ENCODE data around the gene COL6A3.
"Not testable (repeated sequence)": the region's sequence is repeated elsewhere in the genome, so short reads cannot be mapped to it uniquely, and the experiment has no call there.

The COL6A3 gene

DNA sequence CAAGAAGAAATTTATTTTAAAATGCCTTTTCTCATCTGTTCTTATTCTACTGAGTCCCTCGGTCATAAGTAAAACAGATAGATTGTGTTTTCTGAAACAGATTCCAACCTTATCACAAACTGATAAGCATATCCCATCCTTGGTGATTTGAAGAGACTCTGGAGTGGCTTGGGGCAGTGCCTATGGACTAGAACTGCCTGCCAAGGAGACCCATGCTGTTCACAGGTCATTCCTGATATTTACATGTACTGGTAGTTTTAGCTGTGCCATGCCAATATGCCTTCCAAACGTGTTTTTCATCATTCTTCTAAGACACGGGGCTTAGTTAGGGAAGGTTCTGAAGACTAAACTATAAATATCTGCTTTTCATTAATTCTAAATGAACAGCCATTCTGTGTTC, 11.4 kb upstream of the COL6A3 start:
- in situ Hi-C loops (cut with HindIII; ENCODE audit: low pct_ligation_motif_present, low pct_unique_long_range_greater_than_20kb, low sequenced_read_pairs), result no loop called here
- no peak for DNase-seq

DNA sequence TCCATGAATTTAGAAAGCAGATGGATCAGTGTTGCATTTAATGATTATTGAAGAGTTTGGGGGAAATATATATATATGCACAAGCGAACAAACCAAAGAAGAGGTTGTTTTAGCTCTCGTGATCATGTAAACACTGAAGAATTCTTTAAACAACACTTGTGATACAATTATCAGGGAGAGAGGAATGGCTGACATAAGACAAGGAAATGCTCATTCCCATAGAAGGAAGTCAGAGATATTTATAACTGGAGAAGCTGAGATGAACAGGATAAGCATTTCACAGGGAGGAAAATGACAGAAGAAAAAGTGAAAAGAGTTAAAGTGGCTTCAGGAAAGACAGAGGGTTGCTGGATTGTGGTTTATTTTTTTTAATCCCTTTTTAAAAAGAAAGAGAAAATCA, 10.6 kb upstream of the COL6A3 start:
- no peak for DNase-seq
- in situ Hi-C loops (cut with HindIII; ENCODE audit: low pct_ligation_motif_present, low pct_unique_long_range_greater_than_20kb, low sequenced_read_pairs), result no loop called here

DNA sequence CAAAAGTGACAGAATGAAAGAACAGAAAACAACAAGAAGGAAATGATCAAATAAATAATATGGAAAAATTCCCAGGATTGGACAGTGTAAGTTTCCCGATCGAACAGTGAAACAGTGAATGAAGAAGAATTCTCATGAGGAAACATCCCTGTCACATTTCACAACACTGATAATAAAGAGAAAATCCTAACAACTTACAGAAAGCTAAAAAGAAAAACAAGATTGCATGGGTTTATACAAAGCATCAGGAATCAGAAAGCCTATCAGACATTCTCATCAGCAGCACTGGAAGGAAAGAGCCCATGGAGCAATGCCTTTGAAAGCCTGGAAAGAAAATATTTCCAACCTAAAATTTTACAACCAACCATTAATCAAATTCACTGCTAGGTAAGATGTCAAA, 9.9 kb upstream of the COL6A3 start:
- in situ Hi-C loops (cut with HindIII; ENCODE audit: low pct_ligation_motif_present, low pct_unique_long_range_greater_than_20kb, low sequenced_read_pairs), result no loop called here
- no peak for DNase-seq

DNA sequence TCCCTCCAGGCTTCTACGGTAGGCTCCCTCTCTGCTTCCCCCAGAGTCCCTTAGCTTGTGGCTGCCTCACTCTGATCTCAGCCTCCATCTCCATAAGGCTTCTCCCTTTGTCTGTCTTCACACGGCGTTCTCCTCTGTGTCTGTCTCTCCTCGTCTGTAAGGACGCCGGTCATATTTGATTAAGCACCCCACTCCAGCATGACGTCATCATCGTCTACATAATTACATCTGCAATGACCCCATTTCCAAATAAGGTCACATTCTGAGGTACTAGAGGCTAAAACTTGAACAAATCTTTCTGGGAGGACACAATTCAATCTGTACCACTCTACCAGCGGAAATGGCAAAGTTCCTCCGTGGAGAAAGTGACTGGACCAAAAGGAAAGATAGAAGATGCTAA, 8.3 kb upstream of the COL6A3 start:
- in situ Hi-C loops (cut with HindIII; ENCODE audit: low pct_ligation_motif_present, low pct_unique_long_range_greater_than_20kb, low sequenced_read_pairs), result no loop called here
- no peak for DNase-seq

DNA sequence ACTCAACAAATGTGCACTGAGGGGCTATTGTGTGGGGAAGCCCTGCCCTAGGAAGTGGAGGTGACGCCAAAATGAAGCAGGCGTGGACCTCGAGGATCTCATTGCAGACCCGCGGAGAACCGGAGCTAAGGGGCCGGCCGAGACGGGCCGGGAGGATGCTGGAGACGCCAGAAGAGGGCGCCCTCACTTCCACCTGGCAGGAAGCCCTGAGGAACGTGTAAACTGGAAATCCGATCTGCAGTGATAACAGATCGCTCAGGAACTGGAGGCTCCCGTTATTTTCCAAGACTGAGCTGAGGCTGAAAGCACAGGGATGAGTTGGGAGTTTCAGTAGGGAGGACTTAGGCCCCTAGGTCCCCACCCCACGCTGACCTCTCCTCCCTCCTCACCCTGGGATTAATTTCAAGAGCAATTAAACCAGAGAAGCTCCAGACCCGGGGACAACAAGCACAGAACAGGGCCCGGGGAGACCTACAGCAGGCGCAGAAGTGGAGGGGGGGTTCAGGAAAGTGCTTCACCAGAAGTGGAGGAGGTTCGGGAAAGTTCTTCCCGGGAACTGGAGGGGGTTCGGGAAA, 7.7 kb upstream of the COL6A3 start:
- DNase-seq, result peak; percentile 85
- in situ Hi-C loops (cut with HindIII; ENCODE audit: low pct_ligation_motif_present, low pct_unique_long_range_greater_than_20kb, low sequenced_read_pairs), result no loop called here

DNA sequence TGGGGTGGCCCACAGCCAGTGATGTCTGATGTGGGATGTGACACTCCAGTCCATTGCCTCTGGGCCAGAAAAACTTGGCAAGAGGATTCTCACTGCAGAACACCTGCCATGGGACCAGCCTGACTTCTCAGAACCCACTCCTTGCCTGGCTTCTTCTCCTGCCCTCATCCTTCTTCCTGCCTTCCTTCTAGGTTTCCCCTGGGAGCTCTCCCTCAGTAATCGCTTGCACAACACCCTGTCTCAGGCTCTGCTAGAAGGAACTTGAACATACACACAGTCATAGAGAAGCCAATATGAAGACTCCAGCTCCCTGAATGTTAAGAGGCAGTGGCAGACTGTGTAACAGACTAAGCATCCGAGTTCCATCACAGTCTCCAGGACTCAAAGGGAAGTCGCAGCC, 4.3 kb upstream of the COL6A3 start:
- in situ Hi-C loops (cut with HindIII; ENCODE audit: low pct_ligation_motif_present, low pct_unique_long_range_greater_than_20kb, low sequenced_read_pairs), result no loop called here
- no peak for DNase-seq

DNA sequence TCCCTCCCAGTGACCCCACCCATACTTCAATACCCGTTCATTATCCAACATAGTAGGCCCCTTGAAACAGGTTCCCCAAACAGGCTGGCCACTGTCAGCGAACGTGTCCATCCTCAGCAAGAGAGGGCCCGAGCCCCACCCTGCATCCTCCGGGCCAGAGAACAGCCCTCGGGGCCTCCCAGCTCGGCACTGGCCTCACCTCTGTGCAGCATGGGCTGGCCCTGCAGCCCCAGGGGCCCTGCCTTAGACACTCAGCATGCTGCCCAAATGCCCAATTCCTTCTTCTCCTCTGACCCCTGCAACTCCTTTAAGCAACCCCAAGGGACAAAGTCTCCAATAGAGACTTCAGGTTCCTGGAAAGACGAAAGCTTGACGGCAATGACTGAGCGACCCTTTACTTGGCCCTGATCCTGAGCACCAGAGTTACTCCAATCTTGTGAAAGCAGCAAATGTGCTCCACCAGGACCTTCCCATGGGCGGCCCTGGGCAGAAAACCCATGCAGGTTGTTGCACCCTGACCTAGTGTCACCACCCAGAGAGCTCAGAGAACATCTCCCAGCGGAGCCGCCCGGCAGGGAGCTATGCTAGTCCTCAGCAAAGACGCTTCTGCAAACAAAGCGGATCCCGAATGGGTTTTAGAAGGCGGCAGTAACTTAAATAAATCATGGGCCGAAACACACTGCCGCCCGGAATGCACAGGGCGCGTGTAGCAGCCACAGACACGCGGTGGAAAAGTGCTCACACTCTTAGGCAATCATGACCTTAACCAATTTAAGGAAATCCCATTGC, 782 bp downstream of the COL6A3 start:
- in situ Hi-C loops (cut with HindIII; ENCODE audit: low pct_ligation_motif_present, low pct_unique_long_range_greater_than_20kb, low sequenced_read_pairs), result no loop called here
- no peak for DNase-seq

DNA sequence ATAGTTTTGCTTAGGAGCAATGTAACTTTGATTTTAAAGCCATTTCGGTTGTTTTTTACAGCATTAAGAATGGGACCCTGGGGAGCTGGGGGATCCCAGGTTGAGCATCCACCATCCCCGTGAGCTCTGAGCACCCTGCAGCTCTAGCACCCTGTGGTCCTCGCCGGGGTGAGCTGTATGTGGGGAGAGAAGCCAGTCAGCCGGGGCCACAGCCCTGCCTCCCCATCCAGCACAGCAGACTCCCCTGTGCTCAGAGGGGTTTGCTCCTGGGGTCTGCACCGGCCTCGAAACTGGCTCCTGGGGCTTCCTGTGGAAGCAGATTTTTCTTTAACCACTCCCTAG, 1.3 kb downstream of the COL6A3 start:
- no peak for DNase-seq
- in situ Hi-C loops (cut with HindIII; ENCODE audit: low pct_ligation_motif_present, low pct_unique_long_range_greater_than_20kb, low sequenced_read_pairs), result no loop called here

DNA sequence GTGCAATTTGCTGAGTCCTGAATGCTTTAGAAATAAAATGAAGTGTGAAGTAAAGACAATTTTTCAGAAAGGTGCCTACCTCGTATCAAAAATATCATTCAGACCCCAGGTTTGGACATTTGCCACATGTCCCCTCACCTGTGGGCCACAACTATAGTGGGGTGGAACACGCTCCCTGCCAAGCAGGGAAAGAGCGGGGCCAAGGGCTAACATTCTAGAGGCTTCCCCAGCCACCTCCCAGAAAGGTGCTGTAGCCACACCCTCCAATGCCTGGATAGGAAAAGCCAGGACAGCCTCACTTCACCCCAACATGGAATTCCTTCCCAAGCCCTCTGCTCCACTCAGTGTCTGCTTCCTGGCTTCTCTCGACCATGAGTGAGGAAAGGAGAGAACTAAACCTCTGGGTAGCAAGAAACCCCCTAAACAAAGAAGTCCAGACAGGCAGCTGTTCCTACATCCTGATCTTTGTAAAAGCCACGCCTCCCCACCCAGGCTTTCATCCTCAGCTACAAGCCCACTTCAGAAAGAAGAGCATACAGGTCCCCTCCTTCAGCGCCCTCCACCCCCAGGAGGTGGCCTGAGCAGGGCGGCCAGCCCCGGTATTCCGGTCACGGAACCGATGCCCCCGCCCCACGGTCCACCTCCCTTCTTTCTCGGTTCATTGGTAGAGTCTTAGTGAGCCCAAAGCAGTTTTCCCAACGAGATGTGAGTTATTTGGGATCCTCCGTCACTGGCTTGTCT, 2.1 kb downstream of the COL6A3 start:
- DNase-seq, result no peak
- in situ Hi-C loops (cut with HindIII; ENCODE audit: low pct_ligation_motif_present, low pct_unique_long_range_greater_than_20kb, low sequenced_read_pairs), result no loop called here

DNA sequence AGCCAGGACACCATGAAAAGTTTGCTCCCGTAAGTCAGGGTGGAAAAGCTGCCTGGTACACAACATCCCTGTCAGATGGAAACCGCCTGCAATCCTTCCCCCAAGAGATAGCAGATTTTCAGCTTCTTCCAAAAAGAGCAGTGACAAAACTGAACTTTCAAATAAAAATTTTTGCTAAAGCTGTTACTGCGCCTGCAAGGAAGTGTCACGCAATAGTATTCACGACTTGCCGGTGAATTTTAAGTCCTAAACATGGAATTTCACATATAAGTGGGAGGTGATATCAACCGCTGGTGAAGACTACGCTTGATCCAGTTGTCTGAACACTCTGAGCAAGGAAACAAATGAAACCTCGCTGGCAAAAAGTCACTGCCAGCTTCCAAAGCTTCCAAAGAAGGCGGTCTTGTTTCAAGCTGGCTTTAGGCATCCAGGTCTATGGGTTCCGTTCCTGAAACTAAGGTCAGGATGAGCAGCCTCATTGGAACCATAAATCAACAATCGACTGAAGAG, 2.8 kb downstream of the COL6A3 start:
- in situ Hi-C loops (cut with HindIII; ENCODE audit: low pct_ligation_motif_present, low pct_unique_long_range_greater_than_20kb, low sequenced_read_pairs), result no loop called here

DNA sequence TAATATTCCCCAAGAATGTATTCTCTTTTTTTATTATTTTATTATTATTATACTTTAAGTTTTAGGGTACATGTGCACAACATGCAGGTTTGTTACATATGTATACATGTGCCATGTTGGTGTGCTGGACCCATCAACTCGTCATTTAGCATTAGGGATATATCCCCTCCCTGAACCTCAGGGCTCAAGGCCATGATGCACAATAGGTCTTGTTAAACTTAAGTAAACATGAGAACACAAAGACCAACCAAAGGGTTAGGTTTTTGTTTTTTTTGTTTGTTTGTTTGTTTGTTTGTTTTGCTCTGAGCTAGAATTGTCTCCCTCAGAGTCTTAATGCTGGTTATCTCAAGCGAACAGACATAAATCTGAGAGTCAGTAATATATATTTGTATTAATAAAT, 4.7 kb downstream of the COL6A3 start:
- not testable (repeated sequence) for DNase-seq

More for the DNA sequence above, 2.8 kb downstream of the COL6A3 start:
- no peak for DNase-seq

DNA sequence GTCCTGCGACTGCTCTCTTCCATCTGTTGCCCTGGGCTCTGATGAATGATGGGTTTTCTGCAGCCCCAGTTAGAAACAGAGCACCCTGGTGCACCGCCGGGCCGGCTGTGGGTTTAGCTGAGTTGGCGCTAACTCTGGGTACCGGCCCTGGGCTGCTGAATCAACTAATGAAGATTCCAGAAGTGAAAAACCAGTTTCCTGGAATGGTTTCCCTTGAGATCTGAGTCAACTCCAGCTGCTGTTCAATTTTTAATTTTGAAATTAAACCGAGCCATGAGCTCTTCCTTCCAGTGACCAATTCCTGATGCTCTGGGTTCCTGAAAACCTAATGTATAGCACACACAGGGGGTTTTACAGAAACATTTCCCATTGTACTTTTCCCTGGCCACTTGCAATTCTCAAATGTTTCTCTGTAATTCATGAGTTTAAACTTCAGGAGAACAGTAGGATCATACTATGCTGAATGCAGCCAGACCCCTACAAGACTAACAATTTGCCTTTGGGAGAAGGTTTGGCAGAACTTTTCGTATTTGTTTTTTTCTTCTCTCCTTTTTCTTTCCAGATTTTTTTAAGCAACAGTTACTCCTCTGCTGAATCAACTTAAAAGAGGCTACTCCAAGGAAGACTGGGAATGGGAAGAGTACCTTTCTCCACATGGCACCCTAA, 5.5 kb downstream of the COL6A3 start:
- in situ Hi-C loops (cut with HindIII; ENCODE audit: low pct_ligation_motif_present, low pct_unique_long_range_greater_than_20kb, low sequenced_read_pairs), result no loop called here
- DNase-seq, result no peak

More for the DNA sequence above, 4.7 kb downstream of the COL6A3 start:
- in situ Hi-C loops (cut with HindIII; ENCODE audit: low pct_ligation_motif_present, low pct_unique_long_range_greater_than_20kb, low sequenced_read_pairs), result not testable (repeated sequence)

DNA sequence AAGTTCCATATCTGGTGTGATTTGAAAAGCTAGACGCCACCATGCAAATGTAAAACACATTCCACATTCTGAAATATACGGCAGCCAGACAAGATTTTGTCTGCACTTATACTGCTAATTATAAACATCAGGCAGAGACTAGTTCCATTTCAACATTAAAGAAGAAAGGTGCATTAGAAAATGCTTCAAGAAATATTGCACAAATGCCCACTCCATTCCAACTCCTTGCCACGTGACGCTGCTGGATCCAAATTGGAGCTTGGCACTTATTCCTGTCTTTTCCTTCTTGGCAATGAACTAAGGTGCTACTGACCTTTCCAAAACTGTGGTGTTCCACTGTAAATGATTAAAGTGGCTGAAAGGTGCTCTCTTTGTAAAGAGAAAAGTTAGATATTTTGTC, 6.3 kb downstream of the COL6A3 start:
- in situ Hi-C loops (cut with HindIII; ENCODE audit: low pct_ligation_motif_present, low pct_unique_long_range_greater_than_20kb, low sequenced_read_pairs), result no loop called here
- no peak for DNase-seq

DNA sequence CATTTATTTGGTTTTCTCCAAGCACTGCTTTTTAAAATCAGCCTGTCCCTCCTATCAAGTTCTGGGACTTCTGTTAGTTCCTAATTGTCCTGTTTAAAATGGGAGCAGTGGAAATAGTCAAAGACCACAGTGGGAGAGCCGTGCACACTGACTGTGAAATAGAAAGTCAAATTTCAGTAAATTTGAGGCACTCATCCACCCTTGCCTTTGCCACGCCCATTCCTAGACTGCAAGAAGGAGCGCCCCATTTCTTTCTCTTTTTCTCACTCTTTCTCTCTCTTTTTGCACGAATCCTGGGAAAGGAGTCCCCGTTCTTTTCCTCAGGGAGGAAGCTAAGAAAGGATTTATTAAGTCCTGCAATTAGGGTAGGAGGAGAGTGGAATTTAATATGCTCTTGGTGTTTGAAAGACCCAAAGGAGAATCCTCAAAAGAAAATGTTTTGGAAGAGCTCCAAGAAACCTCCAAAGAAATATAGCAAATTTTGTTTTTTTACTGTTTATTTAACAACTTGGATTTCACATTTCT, 7.5 kb downstream of the COL6A3 start:
- DNase-seq, result no peak
- in situ Hi-C loops (cut with HindIII; ENCODE audit: low pct_ligation_motif_present, low pct_unique_long_range_greater_than_20kb, low sequenced_read_pairs), result no loop called here

DNA sequence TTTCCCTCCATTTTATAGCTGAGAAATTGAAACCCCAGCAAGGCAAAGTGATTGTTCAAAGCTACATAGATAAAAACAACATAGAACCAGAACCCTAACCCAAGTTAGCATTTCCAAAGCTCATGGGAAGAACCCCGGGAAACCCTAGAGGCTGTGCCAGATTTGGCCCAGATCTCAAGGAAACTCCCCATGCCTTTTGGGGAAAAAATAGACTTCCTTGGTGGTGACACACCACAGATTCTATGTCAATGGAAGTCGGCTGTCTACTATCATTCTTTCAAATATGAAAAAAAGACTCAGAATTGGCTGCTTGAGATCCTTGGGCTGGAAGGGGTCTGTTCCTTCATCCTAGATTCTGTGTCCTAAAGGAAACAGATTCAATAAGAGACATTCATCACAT, 8.4 kb downstream of the COL6A3 start:
- in situ Hi-C loops (cut with HindIII; ENCODE audit: low pct_ligation_motif_present, low pct_unique_long_range_greater_than_20kb, low sequenced_read_pairs), result no loop called here
- DNase-seq, result no peak

DNA sequence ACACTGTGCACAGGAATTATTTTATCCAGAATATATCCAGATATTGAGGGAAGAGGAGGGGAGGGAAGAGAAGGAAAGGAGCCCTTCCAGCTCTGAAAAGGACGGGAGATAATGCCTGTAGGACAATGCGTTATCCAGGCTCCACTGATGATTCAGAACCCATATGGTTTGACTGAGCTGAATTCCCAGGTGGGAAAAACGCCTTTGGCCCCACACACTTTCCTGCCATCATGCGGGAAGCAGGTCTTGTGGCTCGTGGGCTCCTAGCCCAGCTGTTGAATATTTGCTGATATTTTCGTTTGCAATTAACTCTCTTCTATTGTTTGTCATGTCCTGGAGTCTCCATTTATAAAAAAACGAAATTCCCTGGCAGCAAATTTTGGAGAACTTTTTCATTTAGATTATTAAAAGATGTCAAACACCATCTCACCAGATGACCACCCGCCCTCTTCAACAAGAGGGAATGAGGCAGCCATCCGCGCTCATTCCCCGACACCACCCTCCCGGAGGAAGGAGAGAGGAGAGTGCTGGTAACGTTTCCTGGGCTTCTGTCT, 8.9 kb downstream of the COL6A3 start:
- in situ Hi-C loops (cut with HindIII; ENCODE audit: low pct_ligation_motif_present, low pct_unique_long_range_greater_than_20kb, low sequenced_read_pairs), result no loop called here
- no peak for DNase-seq

DNA sequence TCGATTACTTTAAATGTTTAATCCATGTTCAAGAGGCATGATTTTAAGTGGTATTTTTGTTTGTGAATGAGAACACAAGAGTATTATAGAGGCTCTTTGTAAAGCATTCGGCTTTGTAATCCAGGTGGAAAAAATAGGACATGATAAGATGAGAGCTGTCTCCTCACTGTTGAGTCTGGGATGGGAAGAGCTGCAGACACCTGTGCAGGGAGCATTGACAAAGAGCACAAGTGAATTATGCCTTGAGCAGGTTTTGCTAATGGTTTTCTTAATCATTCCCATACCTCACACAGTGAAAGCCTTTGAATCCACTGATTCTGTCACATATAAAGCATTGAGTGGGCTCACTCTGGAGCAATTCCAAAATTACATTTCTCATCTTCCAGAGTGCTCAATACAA, 9.6 kb downstream of the COL6A3 start:
- in situ Hi-C loops (cut with HindIII; ENCODE audit: low pct_ligation_motif_present, low pct_unique_long_range_greater_than_20kb, low sequenced_read_pairs), result no loop called here
- no peak for DNase-seq

DNA sequence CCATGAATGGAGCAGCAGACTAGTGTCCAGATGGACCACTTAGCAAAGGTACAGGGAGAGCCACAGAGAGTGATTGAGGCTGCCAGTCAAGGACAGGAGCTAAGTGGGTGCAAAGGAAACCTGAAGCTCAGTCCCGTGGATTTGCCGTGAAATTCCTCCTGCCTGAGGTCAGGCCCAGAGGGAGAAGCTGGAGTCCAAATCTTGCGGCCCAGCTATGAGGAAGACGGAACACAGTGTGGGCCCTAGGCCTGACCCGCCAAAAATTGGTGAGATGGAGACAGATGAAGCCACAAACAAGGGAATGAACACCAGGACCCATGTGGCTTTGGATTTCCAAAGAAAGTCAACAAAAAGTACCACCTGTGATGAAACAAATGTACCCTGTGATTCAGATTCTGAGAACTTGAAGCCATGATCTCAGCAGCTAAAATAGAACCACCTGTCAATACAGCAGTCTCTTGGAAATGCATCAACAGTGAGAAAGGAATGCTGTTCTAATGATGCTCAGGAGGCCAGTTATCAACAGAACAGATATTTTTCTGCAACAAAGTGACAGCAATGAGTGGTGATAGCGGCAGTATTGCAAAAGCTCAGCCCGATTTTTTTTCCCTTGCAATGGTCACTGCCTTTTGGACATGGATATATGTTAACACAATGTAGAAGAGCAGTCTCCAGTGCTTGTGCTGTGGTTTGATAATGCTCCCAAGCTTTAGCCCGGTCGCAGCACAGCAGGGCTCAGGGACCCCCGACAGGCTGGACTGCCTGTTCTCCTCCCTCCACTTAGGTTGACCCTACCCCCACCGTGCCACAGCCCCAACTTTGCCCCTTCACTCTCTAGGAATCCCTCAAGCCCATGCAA, 10.7 kb downstream of the COL6A3 start:
- in situ Hi-C loops (cut with HindIII; ENCODE audit: low pct_ligation_motif_present, low pct_unique_long_range_greater_than_20kb, low sequenced_read_pairs), result no loop called here
- DNase-seq, result no peak
